OCI-LY1 (cell line): ENCODE data around the gene FAM222A.

ENCODE experiments used
- EZH2 ChIP-seq: fragments of 200-600 bp; sonication (generic), shearing (Covaris generic); IDR thresholded peaks from 2 replicates; pipeline ENCODE4 v1.8.0; 2017; ENCODE audit warnings: borderline replicate concordance, mixed run types, mild to moderate bottlenecking, antibody characterized with exemption, low read length, moderate library complexity, mixed read lengths
- TF ChIP-seq, protein P1 (sequence below): fragments of 200-600 bp; sonication (generic), shearing (Covaris generic); IDR thresholded peaks from 2 replicates; pipeline ENCODE4 v1.5.1; 2017; ENCODE audit warnings: mild to moderate bottlenecking, antibody characterized with exemption, low read length, moderate library complexity, mixed read lengths

GRCh38 chr12:109718390-109718789 is 4.8 kb downstream of the FAM222A start:
- TF ChIP-seq EZH2: no peak
- TF ChIP-seq, protein P1, sequence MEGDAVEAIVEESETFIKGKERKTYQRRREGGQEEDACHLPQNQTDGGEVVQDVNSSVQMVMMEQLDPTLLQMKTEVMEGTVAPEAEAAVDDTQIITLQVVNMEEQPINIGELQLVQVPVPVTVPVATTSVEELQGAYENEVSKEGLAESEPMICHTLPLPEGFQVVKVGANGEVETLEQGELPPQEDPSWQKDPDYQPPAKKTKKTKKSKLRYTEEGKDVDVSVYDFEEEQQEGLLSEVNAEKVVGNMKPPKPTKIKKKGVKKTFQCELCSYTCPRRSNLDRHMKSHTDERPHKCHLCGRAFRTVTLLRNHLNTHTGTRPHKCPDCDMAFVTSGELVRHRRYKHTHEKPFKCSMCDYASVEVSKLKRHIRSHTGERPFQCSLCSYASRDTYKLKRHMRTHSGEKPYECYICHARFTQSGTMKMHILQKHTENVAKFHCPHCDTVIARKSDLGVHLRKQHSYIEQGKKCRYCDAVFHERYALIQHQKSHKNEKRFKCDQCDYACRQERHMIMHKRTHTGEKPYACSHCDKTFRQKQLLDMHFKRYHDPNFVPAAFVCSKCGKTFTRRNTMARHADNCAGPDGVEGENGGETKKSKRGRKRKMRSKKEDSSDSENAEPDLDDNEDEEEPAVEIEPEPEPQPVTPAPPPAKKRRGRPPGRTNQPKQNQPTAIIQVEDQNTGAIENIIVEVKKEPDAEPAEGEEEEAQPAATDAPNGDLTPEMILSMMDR: no peak
